NCI-H2196 (cell line): Measurements from ENCODE around the gene GRHL3.

Experiments
- DNase-seq: peaks from one replicate; lab custom pipeline; 2025; ENCODE audit not compliant: unreplicated experiment; lab: John Stamatoyannopoulos, UW

The GRHL3 gene

GRCh38 chr1:24317081-24317480 lies 2.1 kb upstream of the GRHL3 start:
- DNase-seq: no peak

GRCh38 chr1:24317956-24318614 lies 1.1 kb upstream of the GRHL3 start:
- no peak for DNase-seq

- DNase-seq: no peak
Measured at GRCh38 chr1:24318615-24319311, 394 bp upstream of the GRHL3 start.

GRCh38 chr1:24319962-24320361 lies 805 bp downstream of the GRHL3 start:
- no peak for DNase-seq

- no peak for DNase-seq
Measured at GRCh38 chr1:24321126-24321525, 2.0 kb downstream of the GRHL3 start.

- DNase-seq: no peak
Measured at GRCh38 chr1:24321697-24322469, 2.7 kb downstream of the GRHL3 start.

GRCh38 chr1:24322470-24323177 lies 3.5 kb downstream of the GRHL3 start:
- no peak for DNase-seq

- no peak for DNase-seq
Measured at GRCh38 chr1:24323281-24323680, 4.1 kb downstream of the GRHL3 start.

GRCh38 chr1:24324903-24325302 lies 5.7 kb downstream of the GRHL3 start:
- DNase-seq: no peak

- no peak for DNase-seq
Measured at GRCh38 chr1:24325587-24326449, 6.7 kb downstream of the GRHL3 start.

GRCh38 chr1:24327486-24327885 lies 8.3 kb downstream of the GRHL3 start:
- DNase-seq: no peak

GRCh38 chr1:24327891-24328290 lies 8.7 kb downstream of the GRHL3 start:
- no peak for DNase-seq

GRCh38 chr1:24329331-24329730 lies 10.2 kb downstream of the GRHL3 start:
- no peak for DNase-seq

GRCh38 chr1:24329797-24330543 lies 10.8 kb downstream of the GRHL3 start:
- DNase-seq: no peak

GRCh38 chr1:24331961-24332673 lies 13.0 kb downstream of the GRHL3 start:
- DNase-seq: no peak

GRCh38 chr1:24336075-24336474 lies 16.9 kb downstream of the GRHL3 start:
- DNase-seq: no peak

- no peak for DNase-seq
Measured at GRCh38 chr1:24337455-24337854, 18.3 kb downstream of the GRHL3 start.

GRCh38 chr1:24338447-24338846 lies 19.3 kb downstream of the GRHL3 start:
- DNase-seq: no peak

- DNase-seq: no peak
Measured at GRCh38 chr1:24339996-24340395, 20.8 kb downstream of the GRHL3 start.
